Measurements from ENCODE around the gene MTREX.
"Not testable (repeated sequence)": the region's sequence is repeated elsewhere in the genome, so short reads cannot be mapped to it uniquely, and the experiment has no call there.

Gene MTREX

GRCh38 chr5:55308254-55308836 lies 556 bp downstream of the MTREX start:
- H3K4me3 ChIP-seq (ENCODE audit: low read depth, low read length), result peak overlapping the region; percentile 84
- no peak for TF ChIP-seq CTCF (conservative IDR thresholded peaks at IDR 0.05; ENCODE audit: low read depth, low read length)
- DNase-seq (ENCODE audit: low read depth), result peak; percentile 39

- no peak for TF ChIP-seq CTCF (conservative IDR thresholded peaks at IDR 0.05; ENCODE audit: low read depth, low read length)
- DNase-seq (ENCODE audit: low read depth), result no peak
- no peak overlapping the region for H3K4me3 ChIP-seq (ENCODE audit: low read depth, low read length)
Observed at GRCh38 chr5:55313870-55314617, 6.3 kb downstream of the MTREX start.

- DNase-seq (ENCODE audit: low read depth), result no peak
Observed at GRCh38 chr5:55316289-55316688, 8.5 kb downstream of the MTREX start.

GRCh38 chr5:55316837-55317236 lies 9.0 kb downstream of the MTREX start:
- no peak for TF ChIP-seq CTCF (conservative IDR thresholded peaks at IDR 0.05; ENCODE audit: low read depth, low read length)
- no peak overlapping the region for H3K4me3 ChIP-seq (ENCODE audit: low read depth, low read length)
- no peak for DNase-seq (ENCODE audit: low read depth)

More at GRCh38 chr5:55316289-55316688, 8.5 kb downstream of the MTREX start:
- no peak for TF ChIP-seq CTCF (conservative IDR thresholded peaks at IDR 0.05; ENCODE audit: low read depth, low read length)
- no peak overlapping the region for H3K4me3 ChIP-seq (ENCODE audit: low read depth, low read length)

GRCh38 chr5:55318237-55318636 lies 10.4 kb downstream of the MTREX start:
- H3K4me3 ChIP-seq (ENCODE audit: low read depth, low read length); DNase-seq (ENCODE audit: low read depth): not testable (repeated sequence)

- no peak for DNase-seq (ENCODE audit: low read depth)
- TF ChIP-seq CTCF (conservative IDR thresholded peaks at IDR 0.05; ENCODE audit: low read depth, low read length), result no peak
- H3K4me3 ChIP-seq (ENCODE audit: low read depth, low read length), result no peak overlapping the region
Observed at GRCh38 chr5:55319491-55319890, 11.7 kb downstream of the MTREX start.

- no peak overlapping the region for H3K4me3 ChIP-seq (ENCODE audit: low read depth, low read length)
- no peak for TF ChIP-seq CTCF (conservative IDR thresholded peaks at IDR 0.05; ENCODE audit: low read depth, low read length)
- no peak for DNase-seq (ENCODE audit: low read depth)
Observed at GRCh38 chr5:55320571-55320970, 12.8 kb downstream of the MTREX start.
